ENCODE data around the gene CCL7.

The CCL7 gene

GRCh38 chr17:34287875-34288274, 17.9 kb downstream of the CCL7 start:
- DNase-seq (ENCODE audit: low read depth, low spot score), result no peak

DNA sequence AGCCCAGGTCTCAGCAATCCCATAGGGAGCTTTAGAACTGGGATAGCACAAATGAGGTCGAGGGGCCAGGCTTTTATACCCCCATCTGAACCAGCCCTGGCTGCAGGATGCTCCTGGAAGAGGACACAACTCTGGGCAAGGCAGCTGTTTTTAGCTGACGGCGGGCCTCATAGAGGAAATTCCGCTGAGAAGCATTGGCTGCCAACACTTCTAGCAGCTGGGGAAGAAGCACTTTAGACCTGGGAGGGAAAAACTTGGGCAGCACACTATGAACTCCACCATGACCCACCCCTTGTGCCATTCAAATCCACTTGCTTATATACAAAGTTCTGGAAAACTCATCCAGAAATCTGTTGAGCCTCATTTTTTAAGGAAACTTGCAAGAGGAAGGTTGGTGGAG, 20.6 kb downstream of the CCL7 start:
- DNase-seq (ENCODE audit: low read depth, low spot score), result no peak

DNA sequence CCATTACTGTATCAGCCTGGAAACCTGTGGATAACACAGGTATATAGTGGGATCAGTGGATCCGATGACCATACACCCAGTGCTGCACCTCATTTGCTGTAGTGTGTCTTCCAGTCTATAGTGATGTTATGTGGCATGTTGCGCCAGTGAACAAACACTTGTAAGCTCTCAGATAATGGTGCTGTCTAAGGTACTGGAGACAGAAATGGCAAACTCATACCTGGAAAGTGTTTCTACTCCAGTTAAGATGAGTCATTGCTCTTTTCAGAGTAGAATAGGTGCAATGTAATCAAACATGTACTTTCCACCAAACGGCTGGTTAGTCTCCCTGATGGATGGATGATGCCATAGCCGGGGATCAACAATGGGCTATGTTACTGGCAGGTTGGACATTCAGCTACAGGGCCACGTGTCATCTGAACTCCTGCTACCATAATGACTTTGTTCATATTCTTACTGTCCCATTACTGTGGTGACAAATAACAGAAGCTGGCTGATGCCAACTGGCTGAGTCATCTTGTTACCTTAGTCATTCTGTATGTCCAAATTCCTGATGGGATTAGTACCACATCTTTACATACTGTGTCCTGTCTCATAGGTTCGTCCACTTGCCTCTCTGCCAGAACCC, 21.8 kb downstream of the CCL7 start:
- no peak for DNase-seq (ENCODE audit: low read depth, low spot score)

DNA sequence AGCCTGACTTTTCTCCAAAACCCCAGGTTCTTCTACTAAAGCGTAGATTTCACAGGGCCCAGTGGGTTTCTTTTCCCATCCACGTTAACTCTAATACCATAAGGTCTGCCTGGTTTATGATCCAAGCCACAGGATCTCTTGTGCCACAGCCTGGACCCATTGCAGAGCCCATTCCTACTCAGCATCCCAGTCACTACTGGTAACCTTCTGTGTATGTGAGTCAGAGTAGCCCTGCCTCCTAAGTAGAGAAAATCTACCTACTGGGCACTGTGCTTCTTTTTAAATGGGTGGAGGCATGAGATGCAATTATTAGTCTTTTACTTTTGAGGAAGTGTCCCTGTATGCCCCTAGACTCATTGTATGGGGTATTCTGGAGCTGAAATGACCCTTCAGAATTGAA, 29.0 kb downstream of the CCL7 start:
- DNase-seq (ENCODE audit: low read depth, low spot score), result no peak

DNA sequence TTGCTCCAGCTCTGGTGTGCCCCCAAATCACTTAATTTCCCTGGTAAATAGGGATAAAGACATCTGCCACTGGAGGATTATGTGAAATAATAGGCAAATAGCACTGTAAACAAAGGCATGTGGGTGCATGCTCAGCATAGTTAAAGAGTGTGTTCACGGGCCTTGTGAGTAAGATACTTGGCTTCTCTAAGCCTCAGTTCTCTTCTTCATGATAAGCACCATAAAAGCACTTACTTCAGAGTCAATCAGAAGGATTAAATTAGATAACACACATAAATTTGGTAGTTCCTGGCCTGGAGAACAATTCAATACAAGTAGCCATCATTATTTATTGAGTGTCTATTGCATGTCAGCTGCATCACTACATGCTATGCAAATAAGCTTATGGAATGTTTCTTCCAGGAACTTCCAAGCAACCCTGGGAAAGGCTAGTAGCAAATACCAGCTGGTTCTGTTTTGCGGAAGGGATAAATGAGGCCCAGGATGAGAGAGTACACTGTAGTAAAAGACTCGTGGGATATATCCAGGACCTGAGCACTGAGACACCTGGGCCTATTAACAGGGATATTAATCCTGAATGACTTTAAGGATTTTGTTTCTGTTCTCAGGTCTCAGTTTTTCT, 30.0 kb downstream of the CCL7 start:
- no peak for DNase-seq (ENCODE audit: low read depth, low spot score)

DNA sequence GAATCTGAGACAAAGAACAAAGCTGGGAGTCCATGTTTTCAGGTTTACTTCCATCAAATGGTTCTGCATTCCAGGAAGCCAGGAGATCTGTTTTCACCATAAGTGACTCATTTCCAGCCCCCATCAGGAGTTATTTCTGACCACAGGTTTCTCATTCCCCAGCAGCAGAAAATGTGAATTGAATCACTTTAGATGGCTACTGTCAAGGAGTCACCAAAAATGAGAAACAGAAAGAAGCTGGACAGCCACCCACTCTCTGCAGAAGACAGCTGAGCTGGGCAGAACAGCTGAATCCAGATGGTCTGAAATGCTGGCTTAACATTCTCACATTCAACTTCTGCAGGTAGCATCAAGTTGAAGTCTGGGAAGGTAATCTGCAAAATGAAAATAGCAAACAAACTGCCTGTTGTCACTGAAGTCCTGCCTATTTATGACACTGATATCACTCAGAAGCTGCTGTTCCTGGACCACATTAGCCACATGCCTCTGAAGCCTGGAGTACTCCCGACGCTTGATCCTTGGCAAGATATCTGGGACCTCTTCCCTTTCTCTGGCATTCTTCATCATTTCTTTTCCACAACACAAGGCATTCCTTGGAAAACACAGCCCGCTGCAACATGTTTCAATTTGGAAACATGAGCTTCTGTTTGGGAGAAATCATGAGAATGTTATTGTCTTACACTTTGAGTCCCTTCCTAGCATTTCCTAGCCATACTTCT, 30.8 kb downstream of the CCL7 start:
- no peak for DNase-seq (ENCODE audit: low read depth, low spot score)

DNA sequence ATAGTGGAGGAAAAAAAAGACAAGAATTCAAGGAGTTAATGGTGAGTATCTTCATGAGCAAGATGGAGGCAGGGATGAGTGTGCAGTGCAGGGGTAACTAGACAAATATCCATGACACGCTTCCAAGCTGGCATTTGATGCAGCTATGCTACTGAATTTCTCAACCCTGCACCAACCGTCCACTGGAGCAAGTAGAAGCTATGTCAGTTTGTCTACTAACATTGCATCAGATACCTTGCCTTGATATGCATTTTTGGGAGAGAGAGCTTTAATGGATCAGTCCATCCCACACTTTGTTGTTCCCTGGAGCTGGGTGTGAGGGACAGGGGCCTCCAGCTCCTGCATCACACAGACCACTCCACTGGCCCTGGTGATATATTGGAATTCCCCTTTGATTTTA, 32.0 kb downstream of the CCL7 start:
- no peak for DNase-seq (ENCODE audit: low read depth, low spot score)

DNA sequence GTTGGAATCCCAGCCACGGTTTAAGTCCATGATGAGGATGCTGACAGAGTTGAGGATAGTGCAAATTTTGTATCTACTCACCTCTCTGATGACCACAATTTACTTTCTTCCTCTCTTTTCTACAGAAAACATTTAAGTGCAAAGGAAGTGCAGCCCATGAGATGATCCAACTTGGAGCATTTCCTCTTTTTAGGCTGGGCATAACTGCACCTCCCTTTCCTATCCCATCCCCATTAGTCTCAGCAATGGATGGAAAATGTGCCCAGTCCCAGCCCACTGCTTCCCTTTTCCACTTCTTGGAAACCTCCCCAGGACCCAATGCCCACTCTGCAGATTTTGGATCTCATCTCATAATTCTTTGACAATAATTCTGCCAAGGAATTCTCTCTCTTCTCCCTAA, 32.6 kb downstream of the CCL7 start:
- no peak for DNase-seq (ENCODE audit: low read depth, low spot score)

GRCh38 chr17:34303606-34304005, 33.6 kb downstream of the CCL7 start:
- DNase-seq (ENCODE audit: low read depth, low spot score), result no peak

DNA sequence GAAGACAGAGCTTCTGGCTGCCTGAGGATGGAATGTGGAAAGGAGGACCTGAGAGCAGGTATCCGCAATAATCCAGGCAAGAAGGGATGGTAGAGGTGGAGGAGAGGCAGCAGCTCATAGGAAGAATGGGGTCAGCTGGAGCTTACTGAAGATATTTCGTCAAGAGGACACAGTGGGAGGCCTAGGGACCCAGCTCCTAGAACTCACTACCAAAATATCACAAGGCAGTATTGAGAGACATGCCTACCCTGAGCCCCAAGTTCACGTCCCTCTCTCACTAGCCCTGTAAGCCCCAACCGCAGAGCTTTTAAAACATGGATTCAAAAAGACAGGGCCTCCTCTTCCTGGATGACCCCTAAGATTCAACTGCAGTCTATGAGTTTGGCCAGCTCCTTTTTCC, 35.0 kb downstream of the CCL7 start:
- DNase-seq (ENCODE audit: low read depth, low spot score), result no peak

- no peak for DNase-seq (ENCODE audit: low read depth, low spot score)
Measured at GRCh38 chr17:34305606-34306005, 35.6 kb downstream of the CCL7 start.

GRCh38 chr17:34306466-34306865, 36.4 kb downstream of the CCL7 start:
- DNase-seq (ENCODE audit: low read depth, low spot score), result peak; percentile 14

GRCh38 chr17:34307110-34307509, 37.1 kb downstream of the CCL7 start:
- no peak for DNase-seq (ENCODE audit: low read depth, low spot score)

DNA sequence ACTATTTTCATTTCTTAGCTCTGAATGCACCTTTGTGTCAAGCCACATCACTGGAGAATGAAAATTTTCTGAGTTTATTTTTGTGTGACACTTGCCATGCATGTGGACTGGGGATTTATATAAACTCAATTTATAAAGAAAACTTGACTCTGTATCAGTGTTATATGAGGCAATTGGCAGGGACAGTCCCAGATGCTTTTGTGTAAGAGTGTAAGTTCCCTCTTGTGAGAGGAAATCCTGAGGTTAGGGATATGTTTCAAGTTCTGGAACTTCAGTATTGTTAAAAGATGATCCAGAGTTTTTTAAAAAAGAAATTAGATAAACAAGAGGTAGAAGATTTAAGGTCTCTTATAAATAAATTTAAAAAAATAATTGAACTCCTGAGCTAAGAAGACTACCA, 38.4 kb downstream of the CCL7 start:
- DNase-seq (ENCODE audit: low read depth, low spot score), result no peak

DNA sequence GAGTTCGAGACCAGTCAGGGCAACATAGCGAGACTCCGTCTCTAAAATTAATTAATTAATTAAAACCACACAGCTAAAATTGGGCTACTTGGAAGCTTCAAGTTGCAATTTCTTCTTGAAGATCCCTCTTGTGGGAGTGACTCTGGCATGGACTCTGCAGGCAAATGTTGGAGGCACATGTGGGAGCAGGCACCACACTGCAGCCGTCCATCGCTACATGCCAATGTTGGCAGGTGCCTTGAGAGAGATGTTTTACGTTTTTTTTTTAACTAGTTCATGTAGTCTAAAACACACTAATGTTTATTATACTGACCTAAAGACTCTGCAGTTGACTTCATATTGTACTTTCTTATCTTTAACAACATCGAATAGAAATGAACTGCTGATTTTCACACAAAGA, 41.3 kb downstream of the CCL7 start:
- DNase-seq (ENCODE audit: low read depth, low spot score), result no peak

DNA sequence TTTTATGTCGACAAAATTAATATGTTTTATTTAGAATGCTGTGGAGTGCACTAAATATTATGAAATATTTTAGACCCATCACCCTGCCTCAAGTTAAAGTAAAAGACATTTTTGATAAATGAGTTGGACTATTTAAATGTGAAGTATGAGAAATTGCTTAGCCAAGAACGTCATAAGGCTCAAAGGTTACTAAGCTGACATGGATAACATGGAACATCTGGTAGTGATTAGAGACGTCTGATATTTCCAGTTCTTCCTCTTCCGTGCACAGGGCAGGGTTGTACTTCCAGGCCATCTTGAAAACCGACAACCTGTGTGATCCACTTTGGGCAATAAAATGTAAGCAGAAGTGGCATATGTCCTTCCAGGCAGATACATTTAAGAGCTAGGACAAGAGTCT, 42.1 kb downstream of the CCL7 start:
- DNase-seq (ENCODE audit: low read depth, low spot score), result no peak

DNA sequence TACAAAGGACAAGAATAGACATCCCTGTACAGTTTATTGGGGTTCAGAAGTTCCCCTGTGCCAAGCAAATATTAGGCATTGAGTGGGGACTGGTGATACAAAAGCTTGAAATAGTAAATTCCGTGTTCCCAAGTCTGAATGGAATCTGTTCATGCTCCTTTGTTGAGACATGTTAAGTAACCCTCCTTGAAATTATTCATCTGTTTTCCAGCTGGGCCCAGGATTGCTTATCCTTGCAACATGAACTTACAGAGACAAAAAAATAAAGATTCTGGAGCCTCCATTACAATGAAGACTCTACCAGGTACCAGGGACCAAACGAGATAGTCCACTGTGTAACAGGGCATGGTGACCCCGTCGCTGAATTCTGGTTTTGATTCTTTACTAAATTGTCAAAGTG, 43.1 kb downstream of the CCL7 start:
- DNase-seq (ENCODE audit: low read depth, low spot score), result no peak

DNA sequence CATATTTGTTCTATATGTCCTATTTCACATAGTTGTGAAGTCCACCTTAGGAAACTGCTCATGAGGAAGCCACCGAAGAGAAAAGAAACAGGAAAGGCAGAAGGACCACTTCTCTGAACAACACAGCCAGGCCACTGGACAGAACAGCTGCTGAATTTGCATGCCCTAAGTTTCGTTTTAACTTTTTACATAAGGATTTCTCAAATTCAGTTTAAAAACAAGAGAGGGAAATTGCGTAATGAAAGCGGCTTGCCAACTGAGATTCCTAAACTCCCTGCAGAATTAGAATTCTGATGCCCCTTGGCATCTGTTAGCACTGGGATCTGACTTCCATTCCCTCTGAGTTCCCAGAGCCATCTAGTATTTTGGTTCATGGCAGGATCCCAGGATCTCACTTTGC, 44.3 kb downstream of the CCL7 start:
- no peak for DNase-seq (ENCODE audit: low read depth, low spot score)

- no peak for DNase-seq (ENCODE audit: low read depth, low spot score)
Measured at GRCh38 chr17:34318474-34318873, 48.5 kb downstream of the CCL7 start.

- no peak for DNase-seq (ENCODE audit: low read depth, low spot score)
Measured at GRCh38 chr17:34319039-34319483, 49.0 kb downstream of the CCL7 start, which contains the start of gene CCL8. CCL8 (plus strand) TSS chr17:34319435; CDS start chr17:34319502, 67 bp downstream.

All from ELF-1 (cell line).